ENCODE measurements around the gene ERCC6.

- TF ChIP-seq CTCF (IDR thresholded peaks at IDR 0.05; ENCODE audit: extremely low read depth in 1 of 2, insufficient read depth in 1 of 2, low read depth in 1 of 2, low read length in 2 of 2): no peak
- no peak for TF ChIP-seq POLR2A (IDR thresholded peaks at IDR 0.05; ENCODE audit: low read depth, low read length)
These were observed 17.9 kb downstream of the ERCC6 start for GRCh38 chr10:49521062-49521461.
